DMS53 (cell line): Measurements from ENCODE around the gene CHRNG.
A peak's percentile ranks its signal among the peaks of the same experiment; 100 is the strongest.

Experiments used
- DNase-seq: peaks from one replicate; lab custom pipeline; 2025; lab: John Stamatoyannopoulos, UW

CHRNG gene

DNA sequence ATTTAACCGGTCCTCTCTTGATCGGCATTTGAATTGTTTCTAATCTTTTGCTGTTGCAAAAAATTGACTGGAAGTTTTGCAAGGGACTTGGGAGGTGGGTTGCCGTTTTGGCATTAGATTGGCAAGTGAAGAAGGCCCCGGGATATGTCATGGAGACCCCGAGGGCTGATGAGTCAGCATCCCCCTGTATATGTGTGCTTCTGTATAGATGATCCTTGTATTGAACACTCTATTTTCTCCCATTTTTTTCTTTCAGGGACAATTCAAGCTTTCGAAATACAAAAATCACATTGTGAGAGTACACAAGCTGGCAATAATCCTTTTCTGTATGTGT is 41.1 kb downstream of the CHRNG start:
- no peak for DNase-seq

DNA sequence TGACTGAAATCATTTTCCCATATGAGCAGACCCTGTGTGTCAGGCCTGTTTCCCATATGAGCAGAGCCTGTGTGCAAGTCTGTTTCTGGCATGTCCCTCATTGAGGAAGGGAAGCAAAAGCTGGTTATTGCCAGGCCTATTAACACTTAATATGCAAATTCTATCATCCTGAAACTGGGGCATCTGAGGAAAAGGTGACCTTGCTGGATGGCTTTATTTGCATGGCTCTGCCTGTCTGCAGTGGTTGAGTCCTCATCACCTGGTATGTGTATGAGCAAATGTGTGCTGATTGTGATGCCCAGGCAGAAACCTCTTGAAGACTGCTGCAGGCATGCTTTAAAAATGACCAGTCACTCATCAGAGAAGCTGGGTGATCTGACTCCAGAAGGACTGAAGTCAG is 42.2 kb downstream of the CHRNG start:
- DNase-seq, result no peak

DNA sequence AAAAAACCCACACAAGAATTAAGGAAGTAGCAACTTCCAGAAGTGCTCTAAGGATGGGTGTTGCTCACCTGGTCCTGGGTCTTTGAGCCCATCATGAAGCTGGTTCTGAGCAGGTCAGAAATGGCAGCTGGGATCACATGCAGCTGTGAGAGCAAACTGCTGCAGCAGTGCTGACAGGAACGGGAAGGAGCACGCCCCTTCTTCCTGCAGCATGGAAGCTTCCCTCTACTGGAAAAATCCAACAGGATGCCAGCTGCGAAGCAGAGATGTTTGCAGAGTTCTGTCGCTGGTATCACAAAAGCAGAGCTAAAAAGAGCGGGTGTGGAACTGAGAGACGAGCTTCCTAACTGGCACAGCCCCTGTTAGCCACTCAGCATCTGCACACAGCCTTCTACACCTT is 44.7 kb downstream of the CHRNG start:
- no peak for DNase-seq

DNA sequence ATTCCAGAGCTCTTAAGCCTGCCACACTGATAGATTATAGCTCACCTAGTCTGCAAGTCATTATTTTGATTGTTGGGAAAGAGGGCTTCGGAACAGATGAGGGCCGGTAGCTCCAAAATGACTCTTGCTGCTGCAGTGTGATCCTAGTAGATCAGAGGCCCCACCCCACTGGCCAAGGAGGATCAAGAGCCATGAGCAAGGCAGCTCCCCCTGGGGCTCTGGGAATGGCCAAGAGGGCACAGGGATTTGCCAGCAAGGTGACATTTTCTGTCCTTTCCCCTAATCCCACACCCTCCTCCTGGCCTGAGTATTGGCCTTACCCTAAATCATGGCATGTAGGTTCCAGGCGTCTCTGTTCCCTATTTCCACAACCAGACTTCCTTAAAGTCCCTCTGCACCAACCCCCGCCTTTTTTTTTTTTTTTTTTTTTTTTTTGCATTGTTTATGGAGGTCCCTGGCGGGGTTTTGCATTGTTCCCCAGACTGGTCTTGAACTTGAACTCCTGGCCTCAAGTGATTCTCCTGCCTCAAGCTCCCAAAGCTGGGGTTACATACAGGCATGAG is 47.5 kb downstream of the CHRNG start:
- DNase-seq, result no peak

DNA sequence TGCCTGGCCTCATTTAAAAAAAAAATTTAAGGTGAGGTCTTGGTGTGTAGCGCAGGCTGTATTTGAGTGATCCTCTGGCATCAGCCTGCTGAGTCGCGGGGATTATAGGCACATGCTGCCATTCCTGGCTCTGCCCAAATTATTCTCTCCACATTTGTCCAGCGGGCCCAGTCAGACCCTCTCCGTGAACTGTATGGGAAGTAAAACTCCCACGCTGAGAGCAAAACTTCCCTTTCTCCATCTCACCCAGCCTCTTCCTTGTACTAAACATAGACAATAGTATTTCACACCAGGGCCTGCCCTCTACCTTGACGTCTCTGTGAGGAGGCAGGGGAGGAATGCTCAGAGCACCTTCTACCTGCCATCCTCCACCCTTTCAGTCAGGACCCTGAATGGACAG is 48.0 kb downstream of the CHRNG start:
- DNase-seq, result no peak

DNA sequence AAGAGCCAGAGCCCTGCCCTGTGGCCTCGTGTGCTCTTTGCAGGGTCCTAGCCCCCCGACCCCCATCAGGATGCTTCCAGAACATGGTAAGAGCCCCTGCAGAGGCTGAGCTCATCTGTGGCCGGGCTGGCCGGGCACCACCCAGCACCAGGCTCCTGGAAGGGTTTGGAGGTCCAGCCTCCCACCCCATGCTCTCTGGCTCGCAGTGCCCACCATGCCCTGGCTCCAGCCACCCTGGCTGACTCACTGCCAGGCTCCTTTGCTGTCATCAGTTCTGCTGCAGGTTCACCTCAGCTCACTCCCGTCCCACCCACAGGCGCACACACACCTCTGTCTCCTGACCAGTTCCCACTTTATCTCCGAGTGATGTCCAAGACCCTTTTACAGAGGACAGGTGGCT is 48.5 kb downstream of the CHRNG start:
- DNase-seq, result no peak

DNA sequence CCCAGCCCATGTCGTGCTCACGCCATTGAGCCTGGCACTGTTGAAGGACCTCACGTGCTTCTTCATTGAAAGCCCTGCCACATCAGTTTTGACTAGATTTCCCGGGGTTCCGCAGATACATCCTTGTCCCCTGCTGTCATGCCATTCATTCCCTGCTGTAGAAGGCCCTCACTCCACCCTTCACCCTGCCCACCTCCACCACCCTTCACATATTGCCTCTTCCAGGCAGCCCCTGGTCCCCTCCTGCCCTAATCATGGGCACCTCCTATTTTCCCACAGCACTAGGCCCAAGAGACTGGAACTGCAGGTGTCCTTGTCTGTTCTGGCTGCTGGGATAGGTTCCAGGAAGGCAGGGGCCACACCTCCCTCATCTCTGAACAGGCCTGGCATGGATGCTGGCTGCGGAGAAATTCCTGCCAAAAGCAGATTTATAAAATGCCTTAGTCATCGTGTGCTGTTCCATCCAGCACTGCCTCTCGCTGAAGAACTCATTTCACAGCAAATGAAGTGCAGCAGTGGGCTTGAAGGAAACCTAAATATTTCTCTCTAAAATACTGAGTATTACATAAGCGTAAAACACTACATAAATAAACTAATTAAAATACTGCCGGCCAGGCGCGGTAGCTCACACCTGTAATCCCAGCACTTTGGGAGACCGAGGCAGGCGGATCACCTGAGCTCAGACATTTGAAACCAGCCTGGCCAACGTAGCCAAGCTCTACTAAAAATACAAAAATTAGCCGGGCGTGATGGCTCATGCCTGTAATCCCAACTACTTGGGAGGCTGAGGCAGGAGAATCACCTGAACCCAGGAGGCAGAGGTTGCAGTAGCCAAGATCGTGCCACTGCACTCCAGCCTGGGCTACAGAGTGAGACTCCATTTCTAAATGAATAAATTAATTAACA is 49.4 kb downstream of the CHRNG start:
- no peak for DNase-seq

DNA sequence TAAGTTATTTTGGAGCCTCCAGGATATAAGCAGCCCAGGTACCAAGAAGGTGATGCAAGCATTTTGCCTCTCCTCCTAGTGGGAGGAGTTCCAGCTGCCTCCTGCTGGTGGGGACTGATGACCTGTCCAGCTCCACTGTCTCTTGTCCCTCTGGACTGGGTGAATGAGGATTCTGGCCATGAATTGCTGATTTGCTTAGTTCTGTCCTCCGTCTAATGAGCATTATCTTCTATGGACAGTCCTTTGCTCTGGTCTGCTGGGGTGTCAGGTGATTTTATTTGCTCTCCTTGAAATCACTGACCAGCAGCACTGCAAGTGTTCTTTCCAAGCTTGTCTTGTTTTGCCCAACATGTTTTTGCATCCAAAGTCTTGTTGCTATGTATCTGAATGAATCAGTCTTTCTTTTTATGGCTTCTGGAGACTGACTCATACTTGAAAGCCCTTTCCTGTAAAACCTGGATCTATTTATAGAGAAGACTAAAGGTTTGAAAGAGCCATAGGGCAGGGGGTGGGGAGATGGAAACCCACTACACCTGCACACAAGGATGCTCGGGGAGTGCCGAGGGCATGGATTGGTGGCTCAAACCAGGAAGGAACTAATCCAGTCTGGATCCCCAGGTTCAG is 53.4 kb downstream of the CHRNG start:
- DNase-seq, result peak; percentile 79

DNA sequence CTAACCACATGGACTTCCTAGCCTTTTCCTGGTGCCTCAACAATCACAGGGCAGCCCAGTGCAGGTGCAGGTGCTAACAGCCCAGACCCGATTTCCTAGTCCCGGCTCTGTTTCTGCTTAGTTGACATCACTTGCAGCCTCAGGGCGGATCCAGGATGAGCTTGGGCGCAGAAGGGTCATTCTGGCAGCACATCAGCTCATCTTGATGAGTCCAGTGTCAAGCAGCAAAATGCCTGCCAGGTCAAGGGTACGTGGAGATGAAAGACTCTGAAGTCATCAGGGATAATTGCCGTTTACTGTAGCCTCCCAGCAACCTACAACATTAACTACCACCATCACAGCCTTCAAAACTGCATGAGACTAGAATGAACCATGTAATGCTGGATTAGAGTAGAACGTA is 54.5 kb downstream of the CHRNG start:
- DNase-seq, result no peak
